Loucy (cell line): Measurements from ENCODE around the gene WNT11.
A peak's percentile ranks its signal among the peaks of the same experiment; 100 is the strongest.

Experiments
- H2AFZ ChIP-seq: fragments of 200-600 bp; sonication (generic); 2 replicates; pipeline ENCODE4 v1.6.0; 2016; ENCODE audit warnings: antibody characterized with exemption, mild to moderate bottlenecking, low read length, moderate library complexity
- H3F3A ChIP-seq: fragments of 200-600 bp; 2 replicates; pipeline ENCODE4 v1.6.0; 2016; ENCODE audit warnings: antibody characterized with exemption, low read depth, mild to moderate bottlenecking
- H3K27me3 ChIP-seq: fragments of 200-600 bp; sonication (generic); 2 replicates; pipeline ENCODE4 v1.6.1; 2014; ENCODE audit warnings: low read length, mild to moderate bottlenecking; ENCODE audit not compliant: insufficient read depth, poor library complexity, severe bottlenecking
- H3K36me3 ChIP-seq: fragments of 200-600 bp; sonication (generic); 2 replicates; pipeline ENCODE4 v1.6.1; 2016; ENCODE audit warnings: low read length; ENCODE audit not compliant: insufficient read depth
- H3K4me1 ChIP-seq: fragments of 200-600 bp; sonication (generic); 2 replicates; pipeline ENCODE4 v1.5.1; 2014; ENCODE audit warnings: low read length, mild to moderate bottlenecking; ENCODE audit not compliant: insufficient read depth, poor library complexity, severe bottlenecking
- H3K4me2 ChIP-seq: fragments of 200-600 bp; sonication (generic); 2 replicates; pipeline ENCODE4 v1.6.0; 2014; ENCODE audit warnings: antibody characterized with exemption, low read length, low read depth, mild to moderate bottlenecking; ENCODE audit not compliant: poor library complexity, severe bottlenecking
- H3K4me3 ChIP-seq: fragments of 200-600 bp; sonication (generic); 2 replicates; pipeline ENCODE4 v1.5.1; 2014; ENCODE audit warnings: low read length, mild to moderate bottlenecking, mixed read lengths; ENCODE audit not compliant: poor library complexity, severe bottlenecking
- H3K79me2 ChIP-seq: fragments of 200-600 bp; sonication (generic); 2 replicates; pipeline ENCODE4 v1.6.1; 2014; ENCODE audit warnings: low read length; ENCODE audit not compliant: insufficient read depth
- H3K9ac ChIP-seq: fragments of 200-600 bp; sonication (generic); 2 replicates; pipeline ENCODE4 v1.6.0; 2014; ENCODE audit warnings: mild to moderate bottlenecking, low read depth, low read length, moderate library complexity; ENCODE audit not compliant: poor library complexity, severe bottlenecking
- H3K9me2 ChIP-seq: fragments of 200-600 bp; sonication (generic); replicated peaks from 2 replicates; pipeline ENCODE4 v1.6.1; 2016; ENCODE audit warnings: low read depth, low read length, mixed read lengths
- H3K9me3 ChIP-seq: fragments of 200-600 bp; sonication (generic); 2 replicates; pipeline ENCODE4 v1.6.1; 2014; ENCODE audit warnings: mild to moderate bottlenecking, antibody characterized with exemption, low read length, low read depth; ENCODE audit not compliant: insufficient read depth
- H4K20me1 ChIP-seq: fragments of 200-600 bp; sonication (generic); 2 replicates; pipeline ENCODE4 v1.6.0; 2014; ENCODE audit warnings: antibody characterized with exemption, low read length, mild to moderate bottlenecking; ENCODE audit not compliant: insufficient read depth, poor library complexity, severe bottlenecking
- EZH2phosphoT487 ChIP-seq: fragments of 200-600 bp; IDR thresholded peaks from 2 replicates; pipeline ENCODE4 v1.6.1; 2018; ENCODE audit warnings: antibody characterized with exemption, mild to moderate bottlenecking, moderate library complexity, borderline replicate concordance
- TF ChIP-seq, protein P1 (sequence below): fragments of 200-600 bp; sonication (generic); conservative IDR thresholded peaks from 2 replicates; pipeline ENCODE4 v1.5.1; 2014; ENCODE audit warnings: mild to moderate bottlenecking, antibody characterized with exemption, low read length

WNT11 gene

DNA sequence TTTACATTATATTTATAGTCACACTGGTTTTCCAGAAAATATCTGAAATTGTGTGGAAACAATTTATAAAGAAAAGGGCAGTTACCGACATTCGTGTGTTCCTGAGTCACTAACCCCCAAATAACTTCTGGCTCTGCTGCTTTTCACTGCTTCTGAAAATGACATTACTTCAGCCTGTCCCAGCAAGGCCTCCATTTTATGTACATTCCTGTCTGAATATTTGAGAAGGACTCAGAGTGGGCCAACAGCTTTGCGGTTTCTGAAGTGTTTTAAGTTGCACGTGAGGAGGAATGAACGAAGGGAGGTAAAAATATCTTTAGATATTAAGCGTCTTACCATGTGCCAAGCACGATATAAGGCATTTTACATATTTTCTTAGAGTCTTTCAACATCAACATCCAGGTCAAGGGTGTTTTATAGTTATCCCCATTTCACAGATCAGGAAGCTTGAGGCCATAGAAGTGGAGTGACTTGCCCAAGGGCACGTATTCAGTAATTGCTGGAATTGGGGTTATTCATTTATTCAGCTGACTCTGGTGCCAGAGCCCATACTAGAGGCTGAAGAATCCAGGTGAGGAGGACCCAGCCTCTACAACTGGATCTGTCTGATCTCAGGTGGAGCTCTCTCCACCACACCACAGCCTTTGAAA lies 30.8 kb upstream of the WNT11 start:
- Histone ChIP-seq H3F3A (peaks cover 3% of the 10 kb centered on the region), H3K4me2 (peak overlapping the region; percentile 89), H3K27me3 (no peaks in the 10 kb centered on the region), H3K9ac (peak overlapping the region; percentile 76), H4K20me1 (no peaks in the 10 kb centered on the region), H3K4me3 (peak overlapping the region; percentile 93), H3K9me2 (no peaks in the 10 kb centered on the region), H2AFZ (peak overlapping the region; percentile 99; the same call in 1 of the 2 replicates), H3K79me2 (no peaks in the 10 kb centered on the region), H3K4me1 (peaks cover 36% of the 10 kb centered on the region), H3K9me3 (no peaks in the 10 kb centered on the region), H3K36me3 (no peaks in the 10 kb centered on the region)
- no peak for TF ChIP-seq EZH2phosphoT487
- TF ChIP-seq, protein P1, sequence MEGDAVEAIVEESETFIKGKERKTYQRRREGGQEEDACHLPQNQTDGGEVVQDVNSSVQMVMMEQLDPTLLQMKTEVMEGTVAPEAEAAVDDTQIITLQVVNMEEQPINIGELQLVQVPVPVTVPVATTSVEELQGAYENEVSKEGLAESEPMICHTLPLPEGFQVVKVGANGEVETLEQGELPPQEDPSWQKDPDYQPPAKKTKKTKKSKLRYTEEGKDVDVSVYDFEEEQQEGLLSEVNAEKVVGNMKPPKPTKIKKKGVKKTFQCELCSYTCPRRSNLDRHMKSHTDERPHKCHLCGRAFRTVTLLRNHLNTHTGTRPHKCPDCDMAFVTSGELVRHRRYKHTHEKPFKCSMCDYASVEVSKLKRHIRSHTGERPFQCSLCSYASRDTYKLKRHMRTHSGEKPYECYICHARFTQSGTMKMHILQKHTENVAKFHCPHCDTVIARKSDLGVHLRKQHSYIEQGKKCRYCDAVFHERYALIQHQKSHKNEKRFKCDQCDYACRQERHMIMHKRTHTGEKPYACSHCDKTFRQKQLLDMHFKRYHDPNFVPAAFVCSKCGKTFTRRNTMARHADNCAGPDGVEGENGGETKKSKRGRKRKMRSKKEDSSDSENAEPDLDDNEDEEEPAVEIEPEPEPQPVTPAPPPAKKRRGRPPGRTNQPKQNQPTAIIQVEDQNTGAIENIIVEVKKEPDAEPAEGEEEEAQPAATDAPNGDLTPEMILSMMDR, result no peak

DNA sequence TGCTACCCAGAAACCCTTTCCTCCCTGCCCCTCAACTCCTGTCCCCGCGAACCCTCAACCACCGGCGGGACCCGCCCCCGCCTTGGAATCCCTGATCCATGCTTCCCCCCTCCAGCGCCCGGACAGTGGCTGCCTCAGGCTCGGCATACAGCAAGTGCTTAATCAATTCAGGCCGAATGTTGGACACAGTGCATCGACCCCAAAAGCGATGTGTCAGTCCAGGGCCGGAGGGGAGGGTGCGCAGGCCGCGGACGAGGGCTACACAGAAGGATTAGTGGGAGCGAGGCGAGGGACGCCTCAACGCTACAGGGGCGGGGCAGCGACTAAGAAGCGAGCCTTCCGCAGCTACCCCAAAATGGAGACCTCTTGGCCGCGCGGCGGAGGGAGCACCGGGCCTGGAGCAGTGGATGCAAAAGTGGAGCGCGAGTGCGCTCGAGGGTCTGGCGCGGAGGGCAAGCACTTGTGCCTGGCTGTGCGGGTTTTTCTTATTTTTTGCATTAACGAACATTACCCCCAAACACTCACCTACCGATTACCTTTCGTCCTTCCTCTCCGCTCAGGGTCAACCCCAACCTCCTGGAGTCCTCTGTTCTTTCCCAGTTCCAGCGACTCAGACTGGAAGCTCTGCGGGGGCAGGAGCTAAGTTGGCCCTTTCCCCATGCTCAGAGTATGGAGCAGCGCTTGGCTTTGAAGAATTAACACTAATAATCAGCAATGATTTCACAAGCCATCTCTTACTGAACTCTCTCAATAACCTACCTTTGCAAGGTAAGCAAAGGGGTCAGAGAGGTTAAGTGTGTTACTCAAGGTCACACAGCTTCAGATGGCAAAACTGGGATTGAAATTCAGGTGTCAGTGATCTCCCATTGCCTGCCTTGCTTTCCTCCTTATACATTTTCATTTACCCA lies 30.0 kb upstream of the WNT11 start:
- Histone ChIP-seq H3K4me3 (peak overlapping the region; percentile 93), H3F3A (peaks cover 7% of the 10 kb centered on the region), H3K27me3 (no peaks in the 10 kb centered on the region), H2AFZ (peak overlapping the region; percentile 99), H3K4me1 (peaks cover 43% of the 10 kb centered on the region), H4K20me1 (no peaks in the 10 kb centered on the region), H3K36me3 (no peaks in the 10 kb centered on the region), H3K9ac (peak overlapping the region; percentile 76), H3K9me3 (no peaks in the 10 kb centered on the region), H3K4me2 (peak overlapping the region; percentile 89), H3K79me2 (no peaks in the 10 kb centered on the region), H3K9me2 (no peaks in the 10 kb centered on the region)
- TF ChIP-seq, protein P1, result no peak
- TF ChIP-seq EZH2phosphoT487, result no peak

DNA sequence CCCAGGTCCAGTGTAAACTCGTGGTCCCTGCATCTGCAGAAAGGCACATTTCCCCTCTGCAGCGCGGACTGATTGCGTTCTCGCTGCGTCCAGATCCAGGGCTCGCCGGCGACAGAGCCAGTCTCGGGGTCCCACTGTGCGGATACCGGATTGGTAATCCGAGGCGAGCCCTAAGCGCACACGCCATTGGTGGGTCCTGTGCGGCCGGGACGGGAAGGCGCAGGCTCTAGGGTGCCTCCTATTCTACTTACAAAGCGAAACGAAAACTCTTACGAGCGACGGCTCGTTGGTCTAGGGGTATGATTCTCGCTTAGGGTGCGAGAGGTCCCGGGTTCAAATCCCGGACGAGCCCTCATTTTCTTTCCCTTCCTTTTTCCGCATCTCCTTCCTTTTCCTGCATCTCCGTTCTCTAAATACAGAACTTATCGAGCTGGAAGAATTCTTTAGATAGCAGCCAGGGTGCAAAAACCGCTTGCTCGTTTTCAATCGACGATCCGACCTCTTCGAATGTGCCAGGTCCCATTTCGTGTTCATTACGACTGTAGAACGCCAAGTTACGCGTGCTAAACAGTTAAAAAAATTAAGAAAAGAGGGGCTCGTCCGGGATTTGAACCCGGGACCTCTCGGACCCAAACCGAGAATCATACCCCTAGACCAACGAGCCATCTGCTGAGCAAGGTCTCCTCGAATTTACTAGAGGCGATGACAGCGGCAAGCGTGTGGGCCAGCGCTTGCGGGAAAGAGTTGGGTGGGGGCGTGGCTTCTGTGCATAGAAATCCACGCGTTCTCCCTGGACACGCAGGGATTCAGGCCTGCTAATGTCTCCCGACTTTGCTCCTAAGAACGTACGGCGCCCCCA lies 29.2 kb upstream of the WNT11 start:
- H3F3A ChIP-seq, result peaks cover 7% of the 10 kb centered on the region
- no peaks in the 10 kb centered on the region for H4K20me1 ChIP-seq
- H2AFZ ChIP-seq, result peak overlapping the region; percentile 99
- H3K9me2 ChIP-seq, result no peaks in the 10 kb centered on the region
- peak overlapping the region; percentile 76 for H3K9ac ChIP-seq
- H3K9me3 ChIP-seq, result no peaks in the 10 kb centered on the region
- H3K4me1 ChIP-seq, result peaks cover 52% of the 10 kb centered on the region
- no peaks in the 10 kb centered on the region for H3K36me3 ChIP-seq
- TF ChIP-seq, protein P1, result no peak
- no peak for TF ChIP-seq EZH2phosphoT487
- no peaks in the 10 kb centered on the region for H3K27me3 ChIP-seq
- peak overlapping the region; percentile 89 for H3K4me2 ChIP-seq
- H3K4me3 ChIP-seq, result peak overlapping the region; percentile 93
- no peaks in the 10 kb centered on the region for H3K79me2 ChIP-seq
